HepG2 (cell line): Measurements from ENCODE around the gene TNFSF9. TPM values are rescaled to one million over a fixed set of nuclear protein-coding genes. Genes with fewer than 3 reads are reported as not detected.

Experiments
- CCDC6 ChIP-seq: sonication (generic); formaldehyde crosslinking; IDR thresholded peaks from 2 replicates; pipeline ENCODE4 v1.8.1; 2022; ENCODE audit warnings: mild to moderate bottlenecking, missing genetic modification reagents, moderate library complexity
- DPF2 ChIP-seq: sonication (generic); formaldehyde crosslinking; IDR thresholded peaks from 2 replicates; pipeline ENCODE4 v1.4.0; 2020; ENCODE audit warnings: mild to moderate bottlenecking, low read depth, missing genetic modification reagents, borderline replicate concordance
- EHMT2 ChIP-seq: fragments of 200-600 bp; sonication (generic); IDR thresholded peaks from 2 replicates; pipeline ENCODE4 v1.7.0; 2017; ENCODE audit warnings: antibody characterized with exemption, low read depth, low read length, borderline replicate concordance
- ETS1 ChIP-seq: sonication (generic); formaldehyde crosslinking; IDR thresholded peaks from 2 replicates; pipeline ENCODE4 v1.4.0; 2020; ENCODE audit warnings: missing genetic modification reagents
- MIER3 ChIP-seq: IDR thresholded peaks from 2 replicates; pipeline ENCODE4 v1.6.1; 2016; ENCODE audit warnings: missing compliant biosample characterization, borderline replicate concordance
- NFYB ChIP-seq: sonication (generic); formaldehyde crosslinking; IDR thresholded peaks from 2 replicates; pipeline ENCODE4 v1.4.0; 2020; ENCODE audit warnings: missing genetic modification reagents
- RBM39 ChIP-seq: fragments of 200-400 bp; formaldehyde crosslinking; IDR thresholded peaks from one replicate; pipeline ENCODE4 v1.6.1; 2018; ENCODE audit warnings: antibody characterized with exemption, mild to moderate bottlenecking, low read depth, low read length; ENCODE audit not compliant: poor library complexity, severe bottlenecking
- SCMH1 ChIP-seq: sonication (generic); formaldehyde crosslinking; IDR thresholded peaks from 2 replicates; pipeline ENCODE4 v1.9.0; 2021; ENCODE audit warnings: missing genetic modification reagents, mild to moderate bottlenecking, borderline replicate concordance
- SIN3B ChIP-seq: fragments of 150-350 bp; IDR thresholded peaks from 2 replicates; pipeline ENCODE4 v1.6.1; 2014; ENCODE audit warnings: low read length
- ZBTB2 ChIP-seq: sonication (generic); formaldehyde crosslinking; IDR thresholded peaks from 2 replicates; pipeline ENCODE4 v1.8.0; 2022; ENCODE audit warnings: low read depth, missing genetic modification reagents
- ZBTB3 ChIP-seq: sonication (generic); formaldehyde crosslinking; IDR thresholded peaks from 2 replicates; pipeline ENCODE4 v1.4.0; 2020; ENCODE audit warnings: low read depth, mild to moderate bottlenecking, moderate library complexity, missing genetic modification reagents, borderline replicate concordance
- ZBTB39 ChIP-seq: sonication (generic); formaldehyde crosslinking; IDR thresholded peaks from 2 replicates; pipeline ENCODE4 v1.5.0; 2020; ENCODE audit warnings: missing genetic modification reagents
- ZFP41 ChIP-seq: sonication (generic); formaldehyde crosslinking; IDR thresholded peaks from 2 replicates; pipeline ENCODE4 v1.4.0; 2020; ENCODE audit warnings: mild to moderate bottlenecking, missing genetic modification reagents, borderline replicate concordance
- ZNF333 ChIP-seq: sonication (generic); formaldehyde crosslinking; IDR thresholded peaks from 2 replicates; pipeline ENCODE4 v1.4.0; 2020; ENCODE audit warnings: mild to moderate bottlenecking, missing genetic modification reagents, borderline replicate concordance
- ZNF530 ChIP-seq: sonication (generic); formaldehyde crosslinking; IDR thresholded peaks from 2 replicates; pipeline ENCODE4 v1.5.0; 2020; ENCODE audit warnings: low read depth, mild to moderate bottlenecking, missing genetic modification reagents
- ZNF746 ChIP-seq: sonication (generic); formaldehyde crosslinking; IDR thresholded peaks from 2 replicates; pipeline ENCODE4 v1.8.0; 2022; ENCODE audit warnings: mild to moderate bottlenecking, missing genetic modification reagents
- ZSCAN29 ChIP-seq: sonication (generic); formaldehyde crosslinking; conservative IDR thresholded peaks from 2 replicates; pipeline ENCODE4 v1.4.0; 2020; ENCODE audit warnings: mild to moderate bottlenecking, missing genetic modification reagents
- ZZZ3 ChIP-seq: sonication (generic); formaldehyde crosslinking; IDR thresholded peaks from 2 replicates; pipeline ENCODE4 v1.4.0; 2020; ENCODE audit warnings: missing genetic modification reagents, mild to moderate bottlenecking, borderline replicate concordance
- polyA plus RNA-seq, 8 experiments: library from polyadenylated mRNA; depleted of rRNA in 3 of 8; stranded (reverse) in 7 of 8; unstranded in 1 of 8; fragments of >200 nt; fragmentation: Illumina TruSeq in 4 of 8; extraction: Trizol in 4 of 8; gene quantifications; 2 replicates each; pipeline versions ENCODE4 v1.2.1 to v1.2.3, GENCODE V29; 2011 to 2016; ENCODE audit warnings: low read depth in 4 of 8, missing spikeins in 1 of 8, mixed read lengths in 1 of 8; ENCODE audit not compliant: insufficient read depth in 1 of 8
- total RNA-seq, 5 experiments: library from RNA; depleted of rRNA; stranded (reverse); fragments of >200 nt; fragmentation: Illumina TruSeq; extraction: Trizol; gene quantifications; 2 replicates each; pipeline ENCODE4 v1.2.3, GENCODE V29; 2016; ENCODE audit warnings: low read depth in 1 of 5
- TF ChIP-seq, protein P1 (sequence below): sonication (generic); formaldehyde crosslinking; IDR thresholded peaks from 2 replicates; pipeline ENCODE4 v1.9.0; 2021; ENCODE audit warnings: missing genetic modification reagents, borderline replicate concordance

Gene TNFSF9
- total and polyA plus RNA-seq, 2 of the 13 experiments (the other 11 are each of a cell fraction or from before 2014, with no cell fraction given) = 1.0 to 1.8 TPM

DNA sequence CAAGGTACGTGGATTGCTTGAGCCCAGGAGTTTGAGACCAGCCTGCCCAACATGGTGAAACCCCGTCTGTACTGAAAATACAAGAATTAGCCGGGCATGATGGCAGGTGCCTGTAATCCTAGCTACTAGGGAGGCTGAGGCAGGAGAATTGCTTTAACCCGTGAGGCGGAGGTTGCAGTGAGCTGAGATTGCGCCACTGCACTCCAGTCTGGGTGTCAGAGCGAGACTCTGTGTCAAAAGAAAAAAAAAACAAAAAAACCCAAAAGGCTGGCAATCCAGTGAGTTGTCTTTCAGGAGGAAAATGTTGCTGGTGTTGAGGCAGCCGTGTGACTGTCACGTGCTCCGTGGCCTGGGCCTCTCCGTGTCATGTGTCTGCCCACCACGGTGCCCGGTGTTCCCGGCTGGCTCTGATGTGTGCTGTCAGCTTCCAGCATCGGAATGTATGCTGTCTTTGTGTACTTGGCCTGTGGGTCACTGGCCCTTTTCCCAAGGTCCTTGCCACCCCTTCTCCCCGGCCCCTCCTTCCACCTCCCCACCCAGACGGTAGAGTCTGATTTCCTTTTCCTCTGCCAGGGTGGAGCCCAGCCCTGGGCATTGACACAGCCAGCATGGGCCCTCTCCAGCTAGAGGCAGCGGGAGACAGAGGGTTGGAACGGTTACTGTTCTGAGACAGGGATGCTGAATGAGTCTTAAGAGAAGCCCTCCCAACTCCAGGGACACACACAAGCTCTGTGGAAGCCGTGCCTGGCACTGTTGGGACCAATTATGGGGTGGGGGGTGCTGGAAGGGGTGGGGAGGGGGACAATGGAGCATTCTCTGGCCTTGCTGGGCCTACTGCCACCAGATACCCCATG lies 21.5 kb upstream of the TNFSF9 start (continued):
- TF ChIP-seq, protein P1, sequence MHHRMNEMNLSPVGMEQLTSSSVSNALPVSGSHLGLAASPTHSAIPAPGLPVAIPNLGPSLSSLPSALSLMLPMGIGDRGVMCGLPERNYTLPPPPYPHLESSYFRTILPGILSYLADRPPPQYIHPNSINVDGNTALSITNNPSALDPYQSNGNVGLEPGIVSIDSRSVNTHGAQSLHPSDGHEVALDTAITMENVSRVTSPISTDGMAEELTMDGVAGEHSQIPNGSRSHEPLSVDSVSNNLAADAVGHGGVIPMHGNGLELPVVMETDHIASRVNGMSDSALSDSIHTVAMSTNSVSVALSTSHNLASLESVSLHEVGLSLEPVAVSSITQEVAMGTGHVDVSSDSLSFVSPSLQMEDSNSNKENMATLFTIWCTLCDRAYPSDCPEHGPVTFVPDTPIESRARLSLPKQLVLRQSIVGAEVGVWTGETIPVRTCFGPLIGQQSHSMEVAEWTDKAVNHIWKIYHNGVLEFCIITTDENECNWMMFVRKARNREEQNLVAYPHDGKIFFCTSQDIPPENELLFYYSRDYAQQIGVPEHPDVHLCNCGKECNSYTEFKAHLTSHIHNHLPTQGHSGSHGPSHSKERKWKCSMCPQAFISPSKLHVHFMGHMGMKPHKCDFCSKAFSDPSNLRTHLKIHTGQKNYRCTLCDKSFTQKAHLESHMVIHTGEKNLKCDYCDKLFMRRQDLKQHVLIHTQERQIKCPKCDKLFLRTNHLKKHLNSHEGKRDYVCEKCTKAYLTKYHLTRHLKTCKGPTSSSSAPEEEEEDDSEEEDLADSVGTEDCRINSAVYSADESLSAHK (CRISPR knock-in tag) = no peak
- no peak for TF ChIP-seq ZSCAN29 (CRISPR knock-in tag)
- no peak for TF ChIP-seq ZBTB2 (CRISPR knock-in tag)
- no peak for TF ChIP-seq ZZZ3 (CRISPR knock-in tag)
- TF ChIP-seq ZBTB3 (CRISPR knock-in tag) = peak; percentile 61; the same call in 1 of the 2 replicates
- no peak for TF ChIP-seq ZBTB39
- no peak for TF ChIP-seq ETS1 (CRISPR knock-in tag)
- TF ChIP-seq ZFP41 (CRISPR knock-in tag) = no peak
- TF ChIP-seq DPF2 = 0 out of 2 replicates have a peak, but pooled peaks have one; percentile 55
- TF ChIP-seq SIN3B = no peak
- TF ChIP-seq MIER3 (CRISPR knock-in tag) = 0 out of 2 replicates have a peak, but pooled peaks have one; percentile 30
- TF ChIP-seq ZNF530 (CRISPR knock-in tag) = no peak
- no peak for TF ChIP-seq SCMH1 (CRISPR knock-in tag)
- TF ChIP-seq RBM39 = no peak
- no peak for TF ChIP-seq ZNF333
- no peak for TF ChIP-seq NFYB (CRISPR knock-in tag)
- TF ChIP-seq CCDC6 (CRISPR knock-in tag) = no peak
- no peak for TF ChIP-seq EHMT2
- TF ChIP-seq ZNF746 (CRISPR knock-in tag) = no peak
